Measurements from ENCODE around the gene TTC39C.
"Not testable (repeated sequence)": the region's sequence is repeated elsewhere in the genome, so short reads cannot be mapped to it uniquely, and the experiment has no call there.

Gene TTC39C

DNA sequence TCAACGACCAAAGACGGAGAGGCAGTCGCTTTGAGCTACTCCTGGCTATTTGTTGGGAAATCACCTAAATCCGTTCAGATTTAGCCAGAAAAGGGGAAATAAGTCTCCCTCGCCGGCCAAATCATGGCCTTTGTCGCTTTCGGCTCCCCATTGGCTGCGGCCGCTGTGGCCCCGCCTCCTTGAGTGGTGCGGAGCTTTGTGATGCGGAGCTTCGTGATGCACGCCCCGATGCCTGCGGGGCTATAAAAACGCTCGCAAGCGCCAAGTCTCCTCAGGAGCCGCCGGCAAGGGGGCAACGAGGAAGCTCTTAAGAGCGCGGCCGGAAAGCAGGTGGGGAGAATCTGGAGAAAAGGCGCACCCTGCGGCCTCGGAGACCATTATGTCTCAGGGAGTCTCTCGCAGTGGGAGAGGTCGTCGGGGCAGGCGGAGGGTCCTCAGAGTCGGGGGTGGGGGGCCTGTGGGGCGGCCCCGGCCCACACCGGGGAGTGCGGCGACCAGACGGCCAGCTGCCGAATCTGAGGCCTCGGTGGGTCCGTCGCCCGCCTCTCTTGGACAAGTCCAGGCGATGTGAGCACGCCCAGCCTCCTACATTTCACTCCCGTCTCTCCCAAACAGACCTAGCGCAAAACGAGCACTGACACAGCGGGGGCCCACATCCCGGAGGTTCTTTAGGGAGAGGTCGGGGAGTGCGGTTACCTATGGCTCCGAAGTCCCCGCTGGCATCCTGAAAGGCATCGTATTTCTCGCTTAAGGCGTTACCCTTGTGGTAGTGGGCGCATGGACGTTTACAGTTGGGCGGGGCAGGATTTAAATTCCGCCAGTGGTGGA, 124.4 kb downstream of the TTC39C start, which contains the start of gene CABYR:
Gene CABYR, plus strand, starts transcription at position 274 of the 828 bp plus-strand sequence. CDS start 4,053 bp downstream, outside the sequence.
- DNase-seq: peak; percentile 68

DNA sequence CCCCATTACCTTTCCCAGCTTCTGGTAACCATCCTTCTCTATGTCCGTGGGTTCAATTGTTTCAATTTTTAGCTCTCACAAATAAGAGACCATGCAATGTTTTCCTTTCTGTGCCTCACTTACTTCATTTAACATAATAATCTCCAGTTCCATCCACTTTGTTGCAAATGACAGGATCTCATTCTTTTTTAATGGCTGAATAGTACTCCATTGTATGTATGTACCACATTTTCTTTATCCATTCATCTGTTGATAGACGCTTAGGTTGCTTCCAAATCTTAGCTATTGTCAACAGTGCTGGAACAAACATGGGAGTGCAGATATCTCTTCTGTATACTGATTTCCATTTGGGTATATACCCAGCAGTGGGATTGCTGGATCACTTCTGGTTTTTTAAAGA, 126.1 kb downstream of the TTC39C start:
- no peak for DNase-seq

DNA sequence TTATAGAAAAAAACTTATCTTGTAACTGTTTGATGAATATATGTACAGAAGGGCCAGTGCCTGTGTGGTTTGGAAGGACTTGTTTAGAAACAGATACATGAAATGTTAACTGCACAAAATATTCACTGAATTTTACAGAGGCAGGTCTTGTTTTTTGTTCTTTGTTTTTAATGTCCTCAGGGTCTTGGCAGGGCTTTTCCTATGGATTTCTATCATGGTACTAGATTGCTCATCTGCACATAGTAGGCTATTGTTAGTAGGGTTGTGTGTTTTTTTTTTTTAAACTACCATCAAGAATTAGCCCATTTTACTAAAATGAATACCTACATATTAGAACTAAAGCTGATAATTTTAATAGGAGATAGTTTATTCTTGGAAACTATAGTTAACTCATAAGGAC, 127.8 kb downstream of the TTC39C start:
- DNase-seq: no peak

DNA sequence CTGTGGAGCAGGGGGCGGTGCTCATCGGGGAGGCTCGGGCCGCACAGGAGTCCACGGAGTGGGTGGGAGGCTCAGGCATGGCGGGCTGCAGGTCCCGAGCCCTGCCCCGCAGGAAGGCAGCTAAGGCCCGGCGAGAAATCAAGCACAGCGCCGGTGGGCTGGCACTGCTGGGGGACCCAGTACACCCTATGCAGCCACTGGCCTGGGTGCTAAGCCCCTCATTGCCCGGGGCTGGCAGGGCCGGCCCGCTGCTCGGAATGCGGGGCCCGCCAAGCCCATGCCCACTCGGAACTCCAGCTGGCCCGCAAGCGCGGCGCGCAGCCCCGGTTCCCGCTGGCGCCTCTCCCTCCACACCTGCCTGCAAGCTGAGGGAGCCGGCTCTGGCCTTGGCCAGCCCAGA, 135.0 kb downstream of the TTC39C start:
- not testable (repeated sequence) for DNase-seq

DNA sequence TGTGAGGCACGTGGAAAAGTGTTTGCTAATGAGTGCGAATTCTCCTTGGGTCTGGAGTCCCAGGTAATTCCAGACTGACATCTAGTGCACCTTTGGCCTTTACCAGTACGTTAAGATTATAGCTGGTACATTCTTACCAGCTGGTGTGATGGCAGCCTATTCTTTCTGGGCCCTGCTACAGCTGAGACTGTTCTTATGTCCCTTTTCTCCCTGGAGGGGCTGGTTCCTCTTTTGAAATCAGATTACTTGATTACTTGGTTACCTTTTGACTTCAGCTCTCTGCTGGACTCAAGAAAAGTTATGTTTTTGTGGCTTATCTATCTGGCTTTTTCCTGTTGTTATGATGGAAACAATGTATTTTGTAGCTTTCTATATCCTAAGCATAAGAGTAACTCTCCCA, 138.8 kb downstream of the TTC39C start:
- DNase-seq: no peak

DNA sequence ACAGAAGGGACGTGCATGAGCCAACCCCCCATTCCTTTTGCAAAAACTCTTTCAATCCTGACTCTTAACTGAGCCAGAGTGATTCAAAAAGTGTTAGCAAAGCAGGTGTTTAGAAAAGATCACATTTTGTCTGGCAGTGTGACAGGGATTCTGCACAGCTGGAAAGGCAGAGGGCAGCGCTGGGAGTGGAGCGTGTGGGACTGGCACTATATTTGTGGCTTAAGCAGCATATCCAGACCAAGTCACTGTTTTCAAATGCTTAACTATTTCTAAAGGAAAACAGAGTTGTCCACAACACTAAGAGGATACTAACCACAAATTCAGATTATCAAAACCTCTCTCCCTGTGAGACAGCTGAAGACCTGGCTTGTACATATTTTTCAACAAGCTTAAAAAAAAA, 143.3 kb downstream of the TTC39C start:
- DNase-seq: no peak

DNA sequence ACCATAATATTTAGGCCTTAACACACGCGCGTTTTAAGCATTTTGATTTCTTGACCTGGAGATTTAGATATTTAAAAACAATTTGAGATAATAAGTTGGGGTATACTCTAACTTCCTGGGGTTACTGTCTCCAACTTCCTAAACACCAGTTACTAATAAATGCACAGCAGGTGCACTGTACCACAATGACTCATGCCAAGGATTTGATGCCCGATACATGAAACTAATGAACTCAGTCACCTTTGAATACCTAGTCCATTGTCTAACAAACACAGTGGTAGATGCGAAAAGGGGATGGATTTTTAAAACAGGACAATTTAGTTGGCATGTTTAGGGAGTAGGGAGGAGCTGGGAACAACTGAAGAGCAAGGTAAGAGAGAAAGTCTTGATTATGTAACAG, 145.5 kb downstream of the TTC39C start:
- DNase-seq: no peak

DNA sequence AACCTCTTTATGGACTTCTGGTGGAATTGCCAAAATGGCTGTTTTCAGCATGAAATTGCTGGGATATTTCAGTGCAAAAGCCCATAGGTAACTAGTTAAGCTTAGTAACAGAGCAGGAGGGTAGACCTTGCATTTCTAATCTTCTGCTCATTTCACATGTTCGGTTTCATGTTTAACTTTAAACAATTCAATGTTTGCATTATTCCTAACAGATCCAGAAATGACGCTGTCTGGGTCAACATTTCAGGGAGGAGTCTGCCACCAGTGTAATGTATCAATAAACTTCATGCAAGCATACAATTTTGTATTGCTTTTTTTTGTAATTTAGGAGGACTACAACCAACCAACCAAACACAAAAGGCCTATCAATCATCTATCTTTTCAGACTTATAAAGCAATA, 146.8 kb downstream of the TTC39C start:
- no peak for DNase-seq

DNA sequence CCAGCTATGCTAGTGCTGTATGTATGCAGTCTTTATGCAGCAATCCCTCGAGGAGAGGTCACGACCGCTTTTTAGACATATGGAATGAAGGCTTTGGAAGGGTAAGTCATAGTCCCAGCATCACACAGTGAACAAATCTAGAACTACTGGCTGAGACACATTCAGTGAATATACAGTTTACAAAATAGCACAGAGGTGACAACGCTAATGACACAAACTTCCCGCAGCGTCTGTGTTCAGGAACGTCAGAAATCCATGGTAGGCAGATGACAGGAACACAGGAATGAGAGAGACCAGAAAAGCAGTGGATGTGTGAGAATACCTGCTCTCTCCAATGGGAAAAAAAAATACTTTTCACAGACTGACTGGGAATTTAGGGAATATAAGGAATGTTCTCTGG, 153.9 kb downstream of the TTC39C start:
- no peak for DNase-seq

DNA sequence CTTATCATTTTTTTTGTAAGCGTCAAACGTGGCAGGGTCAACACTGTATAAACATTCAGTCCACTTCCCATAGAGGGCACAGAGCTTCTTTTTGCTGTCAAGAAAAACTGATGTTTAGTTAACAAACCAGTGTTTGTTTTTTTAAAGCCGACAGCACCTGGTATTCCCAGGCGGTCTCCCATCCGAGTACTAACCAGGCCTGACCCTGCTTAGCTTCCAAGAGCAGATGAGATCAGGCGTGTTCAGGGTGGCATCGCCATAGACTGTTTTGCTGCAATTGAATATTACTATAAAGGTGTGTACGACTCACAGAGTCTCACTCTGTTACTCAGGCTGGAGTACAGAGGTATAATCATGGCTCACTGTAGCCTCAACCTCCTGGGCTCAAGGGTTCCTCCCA, 155.8 kb downstream of the TTC39C start:
- no peak for DNase-seq

DNA sequence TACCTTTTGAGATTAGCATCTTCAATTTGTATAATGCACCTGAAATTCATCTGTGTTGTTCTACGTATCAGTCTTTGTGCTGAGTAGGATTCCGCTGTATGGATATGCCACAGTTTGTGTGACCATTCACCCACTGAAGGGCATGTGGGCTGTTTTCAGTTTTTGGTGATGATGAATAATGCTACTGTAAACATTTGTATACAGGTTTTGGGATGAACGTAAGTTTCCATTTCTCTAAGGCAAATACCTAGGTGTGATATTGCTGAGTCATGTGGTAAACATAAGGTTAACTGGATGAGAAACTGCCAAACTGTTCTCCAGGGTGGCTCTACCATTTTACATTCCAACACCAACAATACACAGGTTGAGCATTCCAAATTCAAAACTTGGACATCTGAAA, 159.4 kb downstream of the TTC39C start:
- no peak for DNase-seq

DNA sequence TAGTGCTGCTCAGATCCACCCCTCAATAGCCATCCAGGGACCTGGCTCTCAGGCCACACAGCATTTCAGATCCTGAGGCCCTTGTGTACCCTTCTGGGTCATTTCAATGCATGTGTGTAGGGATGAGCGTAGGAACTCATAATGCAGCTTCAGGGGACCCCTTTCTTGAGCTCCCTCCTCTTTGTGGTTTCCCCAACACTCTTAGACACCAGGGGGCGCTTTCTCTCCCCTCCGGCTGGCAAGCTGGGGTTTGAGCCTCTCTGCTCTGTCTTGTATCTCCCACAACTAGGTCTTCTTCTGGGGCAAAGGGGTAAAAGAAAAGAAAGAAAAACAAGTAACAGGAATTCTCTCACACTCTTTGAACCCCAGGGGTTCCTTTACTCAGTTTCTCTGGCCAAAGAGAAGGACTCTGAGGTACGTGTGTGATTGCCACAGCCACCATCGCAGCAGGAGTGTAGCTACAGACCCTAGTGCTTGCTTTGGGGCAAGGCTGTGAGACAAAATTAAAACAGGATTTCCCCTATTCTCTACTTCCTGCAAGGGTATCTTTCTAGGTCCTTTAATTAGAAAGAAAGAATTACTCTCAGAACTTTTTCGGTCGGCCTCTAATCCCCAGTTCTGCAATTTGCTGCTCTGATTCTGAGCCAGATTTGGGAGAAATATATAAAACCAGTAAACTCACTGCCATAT, 162.3 kb downstream of the TTC39C start:
- DNase-seq: peak; percentile 29

DNA sequence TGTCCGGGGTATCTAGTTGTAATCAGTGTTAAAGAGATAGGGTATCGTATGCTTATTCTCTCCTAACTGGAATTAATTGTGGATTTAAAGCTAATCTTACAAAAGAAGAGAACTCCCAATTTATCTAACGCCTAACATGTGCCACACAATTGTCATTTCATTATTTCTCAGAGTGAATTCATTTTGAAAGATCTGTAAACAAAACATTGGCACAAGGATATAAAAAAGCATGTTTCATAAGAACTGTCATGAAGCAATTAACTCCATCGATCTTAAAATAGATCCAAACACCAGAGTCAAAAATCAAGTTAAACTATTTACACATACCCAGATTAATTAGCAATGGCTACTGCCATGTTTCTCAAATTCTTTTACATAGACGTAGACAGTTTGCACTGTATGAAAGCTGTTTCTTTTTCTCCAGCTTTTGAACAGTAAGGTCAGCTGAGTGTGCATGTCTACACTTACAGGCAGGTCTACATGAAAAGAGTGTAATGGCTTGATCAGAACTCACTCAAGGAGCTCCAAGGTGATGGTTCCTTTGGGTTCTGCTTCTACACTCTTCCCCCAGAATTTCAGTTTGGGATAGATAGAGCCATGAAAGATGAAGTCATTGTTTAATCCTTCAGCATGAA, 163.1 kb downstream of the TTC39C start:
- DNase-seq: no peak

DNA sequence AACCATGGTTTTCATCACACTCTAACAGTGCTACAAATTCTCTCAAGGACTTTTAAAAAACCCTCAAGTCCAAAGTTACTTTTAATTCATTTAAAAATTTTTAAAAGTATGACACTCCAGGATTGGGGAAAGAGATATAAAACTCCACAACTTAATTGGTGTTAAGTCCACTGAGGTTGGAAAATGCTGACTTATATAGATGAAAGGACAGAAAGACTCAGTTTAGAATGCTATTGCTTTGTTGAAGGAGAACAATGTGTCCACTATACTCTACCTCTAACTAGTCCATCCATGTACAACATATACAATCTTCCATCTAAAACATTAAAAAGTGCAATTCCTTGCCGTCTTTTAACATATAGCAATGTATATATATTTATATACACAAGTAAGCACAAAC, 165.5 kb downstream of the TTC39C start:
- DNase-seq: no peak

DNA sequence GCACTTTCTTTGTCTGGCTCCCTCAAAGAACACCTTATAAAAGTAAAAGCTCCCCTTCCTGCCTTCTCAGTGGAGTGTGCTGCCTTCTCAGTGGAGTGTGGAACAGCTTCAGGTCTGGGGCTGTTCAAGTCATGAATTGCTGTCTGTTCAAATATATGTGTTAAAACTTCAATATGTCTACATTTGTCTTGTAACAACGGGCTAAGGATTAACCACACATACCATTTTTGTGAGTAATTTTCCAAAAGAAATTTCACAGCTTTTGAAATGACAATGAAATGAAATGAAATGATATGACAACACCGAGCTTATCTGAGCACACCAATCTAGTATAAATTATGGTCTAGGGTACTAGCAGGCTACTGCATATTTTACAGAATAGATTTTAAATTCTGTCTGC, 167.3 kb downstream of the TTC39C start:
- DNase-seq: no peak
